ENCODE data around the gene ZBTB7A. TPM values are rescaled to one million over a fixed set of nuclear protein-coding genes. Genes with fewer than 3 reads are reported as not detected.

The ZBTB7A gene
- total and polyA plus RNA-seq, 2 of the 4 experiments (the other 2 are of a cell fraction), result 3.2 to 10.3 TPM

DNA sequence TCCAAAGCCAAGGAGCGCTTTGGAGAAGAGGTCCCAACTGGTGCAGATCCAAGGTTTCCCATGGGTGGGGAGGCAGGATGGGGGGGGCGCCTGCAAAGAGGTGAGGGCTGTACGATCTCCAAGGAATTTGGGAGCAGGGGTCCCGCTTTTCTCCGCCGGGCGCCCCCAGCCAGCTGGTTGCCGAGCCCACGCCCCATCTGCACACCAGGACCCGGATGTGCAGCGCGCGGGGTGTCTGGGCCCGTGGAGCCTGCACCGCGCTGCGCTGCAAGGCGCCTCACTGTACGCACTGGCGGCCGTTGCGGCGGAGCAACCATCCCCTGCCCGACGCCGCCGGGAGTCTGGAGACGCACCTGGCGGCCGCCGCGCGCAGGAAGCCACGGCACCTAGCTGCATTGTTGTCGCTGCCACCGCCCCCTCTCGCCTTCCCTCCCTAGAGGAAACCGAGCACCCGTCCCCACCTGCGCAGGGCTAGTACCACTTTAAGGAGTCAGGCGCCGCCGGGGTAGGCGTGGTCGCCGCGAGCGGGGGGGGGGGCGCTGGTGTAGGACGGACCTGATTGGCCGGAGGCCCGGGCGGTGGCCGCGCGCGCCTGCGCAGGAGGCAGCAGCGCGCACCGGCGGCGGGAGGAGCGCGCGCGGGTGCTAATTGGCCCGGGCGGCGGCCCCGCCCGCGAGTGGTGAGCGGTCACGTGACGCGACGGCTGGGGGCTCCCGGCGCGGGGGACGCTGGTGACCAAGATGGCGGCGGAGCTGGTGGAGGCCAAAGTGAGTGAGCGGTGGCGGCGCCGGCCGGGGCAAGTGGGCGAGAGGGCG is 59.5 kb downstream of the ZBTB7A start, which contains the start of gene PIAS4:
Gene PIAS4 (plus strand): TSS at position 716 of the 815 bp plus-strand sequence. CDS start 25 bp downstream, at position 741.
- peak within 1 kb of the TSS; percentile 85 for H3K27ac ChIP-seq (ENCODE audit: insufficient read depth, low read length)
- H3K4me3 ChIP-seq (ENCODE audit: insufficient read depth, low read depth, low read length), result peak within 1 kb of the TSS; percentile 100
- H4K20me1 ChIP-seq (ENCODE audit: insufficient read depth, low read length), result peaks cover 43% of the 10 kb centered on the region
- peaks cover 2% of the 10 kb centered on the region; the same call in 1 of the 2 replicates for H3K36me3 ChIP-seq (ENCODE audit: control insufficient read depth, insufficient read depth, low read length)
- H3K56ac ChIP-seq (ENCODE audit: extremely low read depth, insufficient read depth, low read length), result peak within 1 kb of the TSS; percentile 60
- 0% methylated on average over 35 of the region's 91 CpGs; no CpG with 5 or more reads in 1 of the 2 experiments for WGBS, 2 experiments (ENCODE audit: extremely low coverage in 2 of 2, insufficient read length in 1 of 2)
- BruUV-seq (replicated peaks), result no TSS peak
- intact Hi-C loops (cut with micrococcal nuclease), result loop anchor here (2.0 kb wide), 1 partner anchor 20 kb away; no protein-coding TSS in a partner anchor
- peak within 1 kb of the TSS; percentile 84 for H2BK5ac ChIP-seq (ENCODE audit: low read depth, low read length, poor library complexity, severe bottlenecking)
- peak within 1 kb of the TSS; percentile 100 for H3K4me2 ChIP-seq (ENCODE audit: low read depth, low read length)
- CTCF ChIA-PET, result interaction anchor here (0.7 to 1.5 kb wide), 2 partner anchors 20 to 34 kb away, joined by 4 to 5 read pairs; no protein-coding TSS in a partner anchor
- in situ Hi-C loops (cut with MboI; ENCODE audit: low sequenced_read_pairs), result no loop called here
- H3K9me3 ChIP-seq (ENCODE audit: control insufficient read depth, insufficient read depth, low read length), result no peaks in the 10 kb centered on the region
- H3K4me1 ChIP-seq (ENCODE audit: control insufficient read depth, insufficient read depth, low read length), result peaks cover 24% of the 10 kb centered on the region
- DNase-seq (peak; percentile 90), ATAC-seq (ENCODE audit: low read depth) (peak; percentile 94)
- peak within 1 kb of the TSS; percentile 67 for H3K23ac ChIP-seq (ENCODE audit: low read depth, low read length)
- POLR2A ChIA-PET (ENCODE audit: unreplicated experiment), result interaction anchor here (0.6 to 0.8 kb wide), 2 partner anchors 19 to 22 kb away, joined by 3 to 5 read pairs; partner anchors contain the start of gene EEF2
- no peak within 1 kb of the TSS for H2BK15ac ChIP-seq (ENCODE audit: low read depth, low read length)
- H2AK9ac ChIP-seq (replicated peaks; ENCODE audit: low read depth, low read length, poor library complexity), result peak within 1 kb of the TSS; percentile 95
- H2AFZ ChIP-seq (replicated peaks; ENCODE audit: low read length, poor library complexity), result peak within 1 kb of the TSS; percentile 98
- no peak within 1 kb of the TSS for H2BK20ac ChIP-seq (ENCODE audit: low read depth, low read length)
- H3K14ac ChIP-seq (replicated peaks; ENCODE audit: low read depth, low read length), result peak within 1 kb of the TSS; percentile 83
- dilution Hi-C loops (cut with HindIII; ENCODE audit: low sequenced_read_pairs, unreplicated experiment), result no loop called here
- peak within 1 kb of the TSS; percentile 77 to 88 for H4K8ac ChIP-seq (ENCODE audit: low read depth in 2 of 2, low read length in 2 of 2)
- H3K4ac ChIP-seq (ENCODE audit: low read depth, low read length), result peak within 1 kb of the TSS; percentile 78
- peak within 1 kb of the TSS; percentile 66; the same call in 1 of the 2 replicates for H4K91ac ChIP-seq (ENCODE audit: insufficient read depth, low read depth, low read length)
- H3K27me3 ChIP-seq (ENCODE audit: control insufficient read depth, insufficient read depth, low read length), result no peaks in the 10 kb centered on the region
- H3K9me1 ChIP-seq (ENCODE audit: insufficient read depth, low read length), result no peaks in the 10 kb centered on the region
- H2AK5ac ChIP-seq (ENCODE audit: low read depth, low read length), result peak within 1 kb of the TSS; percentile 66
- H3K9ac ChIP-seq (ENCODE audit: low read depth, low read length), result peak within 1 kb of the TSS; percentile 86
- peaks cover 24 to 48% of the 10 kb centered on the region in 2 experiments for H3K79me1 ChIP-seq (ENCODE audit: low read depth in 1 of 2, low read length in 2 of 2)
- no peak within 1 kb of the TSS for H2BK120ac ChIP-seq (ENCODE audit: low read depth, low read length)
- H3K18ac ChIP-seq (ENCODE audit: low read depth, low read length), result peak within 1 kb of the TSS; percentile 37; the same call in 1 of the 2 replicates
- H4K5ac ChIP-seq (ENCODE audit: low read depth, low read length), result peak within 1 kb of the TSS; percentile 94
- no peak for TF ChIP-seq MAFK (IDR thresholded peaks at IDR 0.05; ENCODE audit: low read depth, low read length)
- peak; percentile 81 for TF ChIP-seq BHLHE40 (IDR thresholded peaks at IDR 0.05; ENCODE audit: low read depth, low read length)
- peak; percentile 52; the same call in 1 of the 2 replicates for TF ChIP-seq POLR2A (IDR thresholded peaks at IDR 0.05; ENCODE audit: low read depth, low read length)
- TF ChIP-seq, protein P1, sequence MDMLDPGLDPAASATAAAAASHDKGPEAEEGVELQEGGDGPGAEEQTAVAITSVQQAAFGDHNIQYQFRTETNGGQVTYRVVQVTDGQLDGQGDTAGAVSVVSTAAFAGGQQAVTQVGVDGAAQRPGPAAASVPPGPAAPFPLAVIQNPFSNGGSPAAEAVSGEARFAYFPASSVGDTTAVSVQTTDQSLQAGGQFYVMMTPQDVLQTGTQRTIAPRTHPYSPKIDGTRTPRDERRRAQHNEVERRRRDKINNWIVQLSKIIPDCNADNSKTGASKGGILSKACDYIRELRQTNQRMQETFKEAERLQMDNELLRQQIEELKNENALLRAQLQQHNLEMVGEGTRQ (IDR thresholded peaks at IDR 0.05; ENCODE audit: low read depth, low read length), result peak; percentile 98
- TF ChIP-seq CEBPB (IDR thresholded peaks at IDR 0.05; ENCODE audit: low read depth, low read length), result no peak
- TF ChIP-seq FOS (IDR thresholded peaks at IDR 0.05; ENCODE audit: low read depth, low read length), result no peak
- TF ChIP-seq RAD21 (IDR thresholded peaks at IDR 0.05; ENCODE audit: low read length), result no peak
- peak; percentile 27; the same call in 1 of the 2 replicates for TF ChIP-seq MXI1 (IDR thresholded peaks at IDR 0.05; ENCODE audit: borderline replicate concordance, low read depth, low read length)
- TF ChIP-seq, protein P2, sequence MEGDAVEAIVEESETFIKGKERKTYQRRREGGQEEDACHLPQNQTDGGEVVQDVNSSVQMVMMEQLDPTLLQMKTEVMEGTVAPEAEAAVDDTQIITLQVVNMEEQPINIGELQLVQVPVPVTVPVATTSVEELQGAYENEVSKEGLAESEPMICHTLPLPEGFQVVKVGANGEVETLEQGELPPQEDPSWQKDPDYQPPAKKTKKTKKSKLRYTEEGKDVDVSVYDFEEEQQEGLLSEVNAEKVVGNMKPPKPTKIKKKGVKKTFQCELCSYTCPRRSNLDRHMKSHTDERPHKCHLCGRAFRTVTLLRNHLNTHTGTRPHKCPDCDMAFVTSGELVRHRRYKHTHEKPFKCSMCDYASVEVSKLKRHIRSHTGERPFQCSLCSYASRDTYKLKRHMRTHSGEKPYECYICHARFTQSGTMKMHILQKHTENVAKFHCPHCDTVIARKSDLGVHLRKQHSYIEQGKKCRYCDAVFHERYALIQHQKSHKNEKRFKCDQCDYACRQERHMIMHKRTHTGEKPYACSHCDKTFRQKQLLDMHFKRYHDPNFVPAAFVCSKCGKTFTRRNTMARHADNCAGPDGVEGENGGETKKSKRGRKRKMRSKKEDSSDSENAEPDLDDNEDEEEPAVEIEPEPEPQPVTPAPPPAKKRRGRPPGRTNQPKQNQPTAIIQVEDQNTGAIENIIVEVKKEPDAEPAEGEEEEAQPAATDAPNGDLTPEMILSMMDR (conservative IDR thresholded peaks at IDR 0.05; ENCODE audit: low read depth, low read length), result 0 out of 2 replicates have a peak, but pooled peaks have one; percentile 5
- TF ChIP-seq MAZ (IDR thresholded peaks at IDR 0.05; ENCODE audit: borderline replicate concordance, low read depth, low read length), result peak; percentile 99
